ENCODE measurements around the gene CCR4.

The CCR4 gene

DNA sequence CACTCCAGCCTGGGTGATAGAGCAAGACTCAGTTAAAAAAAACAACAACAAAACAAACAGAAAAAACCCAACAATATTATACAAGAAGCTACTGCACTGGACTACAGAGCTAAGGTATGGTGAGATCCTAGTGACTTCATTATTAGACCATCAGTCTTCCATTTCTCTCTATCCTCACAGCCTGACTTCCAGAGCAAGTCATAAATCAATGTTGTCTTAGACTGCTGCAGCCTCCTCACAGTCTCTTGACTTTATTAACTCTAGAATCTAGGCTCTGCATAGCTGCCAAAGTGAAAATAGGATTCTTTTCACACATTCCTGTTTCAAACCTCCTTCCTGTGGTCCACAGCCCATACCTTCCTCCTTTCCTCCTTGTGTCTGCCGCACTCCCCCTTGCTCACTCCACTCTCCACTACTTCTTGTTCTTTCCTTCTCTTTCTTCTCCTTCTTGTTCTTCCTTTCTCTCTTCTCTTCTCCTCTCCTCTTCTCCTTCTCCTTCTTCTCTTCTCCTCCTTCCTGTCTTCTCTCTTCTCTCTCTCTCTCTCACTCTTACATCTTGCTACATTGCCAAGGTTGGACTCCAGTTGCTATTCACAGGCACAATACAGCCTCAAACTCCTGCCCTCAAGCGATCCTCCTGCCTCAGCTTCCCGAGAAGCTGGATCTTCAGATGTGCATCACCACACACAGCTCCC lies 49.4 kb downstream of the CCR4 start:
- Histone ChIP-seq H3K9me3 (ENCODE audit: control insufficient read depth, low read length) (no peaks in the 10 kb centered on the region), H3K4me1 (ENCODE audit: control insufficient read depth, insufficient read depth, low read length, poor library complexity, severe bottlenecking) (no peaks in the 10 kb centered on the region), H3K36me3 (ENCODE audit: control insufficient read depth, insufficient read depth, low read length) (peaks cover 24% of the 10 kb centered on the region), H3K4me3 (ENCODE audit: extremely low read depth, insufficient read depth, low read length, poor library complexity, severe bottlenecking) (no peak overlapping the region), H3K27ac (ENCODE audit: low read depth, low read length, severe bottlenecking) (no peak overlapping the region)
- 90 to 98% methylated on average over 3 of the region's 3 CpGs for WGBS, 2 experiments (ENCODE audit: insufficient coverage in 2 of 2)

DNA sequence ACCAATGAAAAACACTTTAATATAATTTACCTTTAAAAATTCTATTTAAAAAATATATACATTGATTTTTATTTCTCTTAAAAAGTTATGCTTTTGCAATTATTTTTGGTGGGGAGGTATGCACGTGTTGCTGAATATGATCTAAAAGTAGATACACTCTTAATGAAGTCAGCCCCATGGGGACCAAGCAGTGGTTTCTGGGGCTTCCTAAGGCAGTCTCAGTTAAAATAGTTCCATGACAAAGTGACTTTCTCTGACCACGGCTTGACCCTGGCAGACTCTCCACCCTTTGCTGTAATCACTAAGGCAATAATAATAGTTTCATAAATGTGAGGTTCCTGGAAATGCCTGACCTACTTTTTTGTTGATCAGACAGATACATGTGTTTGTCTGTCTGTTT lies 50.4 kb downstream of the CCR4 start:
- H3K4me1 ChIP-seq (ENCODE audit: control insufficient read depth, insufficient read depth, low read length, poor library complexity, severe bottlenecking) = no peaks in the 10 kb centered on the region
- 83 to 100% methylated on average over 1 of the region's 2 CpGs for WGBS, 2 experiments (ENCODE audit: insufficient coverage in 2 of 2)
- no peak overlapping the region for H3K4me3 ChIP-seq (ENCODE audit: extremely low read depth, insufficient read depth, low read length, poor library complexity, severe bottlenecking)
- H3K9me3 ChIP-seq (ENCODE audit: control insufficient read depth, low read length) = no peaks in the 10 kb centered on the region
- H3K36me3 ChIP-seq (ENCODE audit: control insufficient read depth, insufficient read depth, low read length) = peaks cover 23% of the 10 kb centered on the region
- no peak overlapping the region for H3K27ac ChIP-seq (ENCODE audit: low read depth, low read length, severe bottlenecking)

DNA sequence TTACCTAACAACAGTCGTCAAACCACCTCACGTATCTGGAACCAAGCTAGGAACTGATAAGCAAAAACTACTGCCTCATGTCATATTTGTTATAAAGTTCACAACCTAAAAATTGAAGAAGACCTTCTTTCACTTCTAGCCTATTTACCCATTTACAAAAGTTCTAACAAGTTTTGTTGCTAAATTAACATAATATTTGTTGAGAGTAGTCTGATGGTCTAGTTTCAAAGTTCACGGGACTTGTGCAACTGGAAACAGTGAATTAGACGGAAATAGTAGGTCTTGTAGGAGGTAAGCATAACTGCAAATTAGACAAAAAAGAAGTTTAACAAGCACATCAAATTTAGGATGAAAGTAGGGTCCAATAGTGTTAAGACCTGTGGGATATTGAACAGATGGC lies 51.9 kb downstream of the CCR4 start:
- H3K9me3 ChIP-seq (ENCODE audit: control insufficient read depth, low read length) = no peaks in the 10 kb centered on the region
- no peak overlapping the region for H3K27ac ChIP-seq (ENCODE audit: low read depth, low read length, severe bottlenecking)
- 94 to 100% methylated on average over 3 to 4 of the region's 4 CpGs for WGBS, 2 experiments (ENCODE audit: insufficient coverage in 2 of 2)
- no peak overlapping the region for H3K4me3 ChIP-seq (ENCODE audit: extremely low read depth, insufficient read depth, low read length, poor library complexity, severe bottlenecking)
- H3K36me3 ChIP-seq (ENCODE audit: control insufficient read depth, insufficient read depth, low read length) = peaks cover 31% of the 10 kb centered on the region
- no peaks in the 10 kb centered on the region for H3K4me1 ChIP-seq (ENCODE audit: control insufficient read depth, insufficient read depth, low read length, poor library complexity, severe bottlenecking)

DNA sequence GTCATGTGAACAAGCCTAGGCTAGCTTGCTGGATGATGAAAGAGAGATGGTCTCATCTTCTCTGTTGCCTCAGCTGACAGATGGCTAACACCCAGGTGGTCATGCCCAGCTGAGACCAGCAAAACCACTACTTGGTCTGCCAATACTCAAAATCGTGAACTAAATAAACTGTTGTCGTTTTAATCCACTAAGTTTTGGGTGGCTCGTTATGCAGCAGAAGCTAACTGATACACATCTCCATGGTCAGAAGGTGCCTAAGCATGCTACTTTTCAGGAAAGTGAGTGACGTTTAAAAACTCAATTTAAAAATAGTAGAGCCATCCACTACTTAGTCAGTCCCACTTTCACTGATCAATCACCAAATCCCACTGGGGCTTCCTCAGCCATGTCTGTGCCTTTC lies 52.8 kb downstream of the CCR4 start:
- Histone ChIP-seq H3K9me3 (ENCODE audit: control insufficient read depth, low read length) (no peaks in the 10 kb centered on the region), H3K36me3 (ENCODE audit: control insufficient read depth, insufficient read depth, low read length) (peaks cover 31% of the 10 kb centered on the region), H3K27ac (ENCODE audit: low read depth, low read length, severe bottlenecking) (no peak overlapping the region), H3K4me3 (ENCODE audit: extremely low read depth, insufficient read depth, low read length, poor library complexity, severe bottlenecking) (no peak overlapping the region), H3K4me1 (ENCODE audit: control insufficient read depth, insufficient read depth, low read length, poor library complexity, severe bottlenecking) (no peaks in the 10 kb centered on the region)
- WGBS, 2 experiments (ENCODE audit: insufficient coverage in 2 of 2) = 95 to 97% methylated on average over 4 of the region's 4 CpGs

DNA sequence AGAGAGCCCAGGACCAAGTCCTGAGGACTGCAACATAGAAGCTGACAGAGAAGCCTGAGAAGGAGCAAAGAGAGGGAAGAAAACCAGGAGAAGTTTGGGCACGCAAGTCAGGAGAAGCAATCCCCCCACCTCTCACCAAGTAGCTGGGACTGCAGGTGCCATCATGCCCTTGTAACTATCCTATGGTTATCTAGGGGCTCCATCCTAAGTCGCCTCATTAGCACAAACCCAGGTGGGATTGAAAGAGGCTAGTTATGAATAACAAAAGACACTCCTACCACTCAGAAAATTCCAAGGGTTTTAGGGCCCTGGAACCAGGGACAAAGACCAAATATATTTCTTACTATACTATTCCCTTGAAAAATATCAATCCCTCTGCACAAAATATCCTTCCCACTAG lies 53.5 kb downstream of the CCR4 start:
- Histone ChIP-seq H3K27ac (ENCODE audit: low read depth, low read length, severe bottlenecking) (no peak overlapping the region), H3K4me3 (ENCODE audit: extremely low read depth, insufficient read depth, low read length, poor library complexity, severe bottlenecking) (no peak overlapping the region), H3K4me1 (ENCODE audit: control insufficient read depth, insufficient read depth, low read length, poor library complexity, severe bottlenecking) (no peaks in the 10 kb centered on the region), H3K36me3 (ENCODE audit: control insufficient read depth, insufficient read depth, low read length) (peaks cover 26% of the 10 kb centered on the region), H3K9me3 (ENCODE audit: control insufficient read depth, low read length) (no peaks in the 10 kb centered on the region)
- no CpG with 5 or more reads among the region's 2 CpGs for WGBS, 2 experiments (ENCODE audit: insufficient coverage in 2 of 2)
